Neural progenitor cell (in vitro differentiated cells): Measurements from ENCODE around the gene PRRG1. TPM values are rescaled to one million over a fixed set of nuclear protein-coding genes. Genes with fewer than 3 reads are reported as not detected.
"Not testable (repeated sequence)": the region's sequence is repeated elsewhere in the genome, so short reads cannot be mapped to it uniquely, and the experiment has no call there.

Source experiments
- DNase-seq: peaks from one replicate; pipeline ENCODE4 v3.0.0-alpha.2; 2016; ENCODE audit warnings: low spot score
- H2AFZ ChIP-seq: fragments of 200-600 bp; sonication (generic); replicated peaks from 2 replicates; pipeline ENCODE4 v1.6.1; 2016; ENCODE audit warnings: antibody characterized with exemption
- H3F3A ChIP-seq: fragments of 200-600 bp; sonication (generic); 2 replicates; pipeline ENCODE4 v1.6.1; 2016; ENCODE audit warnings: antibody characterized with exemption, low read depth
- H3K27ac ChIP-seq: fragments of 200-600 bp; sonication (generic); 2 replicates; pipeline ENCODE4 v1.5.1; 2016; ENCODE audit warnings: mild to moderate bottlenecking
- H3K27me3 ChIP-seq: fragments of 200-600 bp; sonication (generic); 2 replicates; pipeline ENCODE4 v1.6.1; 2016; ENCODE audit warnings: mild to moderate bottlenecking, moderate library complexity
- H3K36me3 ChIP-seq: fragments of 200-600 bp; sonication (generic); 2 replicates; pipeline ENCODE4 v1.5.1; 2016
- H3K4me1 ChIP-seq: fragments of 200-600 bp; sonication (generic); 2 replicates; pipeline ENCODE4 v1.6.1; 2016; ENCODE audit warnings: mixed run types
- H3K4me2 ChIP-seq: fragments of 200-600 bp; sonication (generic); 2 replicates; pipeline ENCODE4 v1.6.1; 2016
- H3K4me3 ChIP-seq: fragments of 200-600 bp; sonication (generic); 2 replicates; pipeline ENCODE4 v1.5.1; 2016
- H3K79me2 ChIP-seq: fragments of 200-600 bp; sonication (generic); 2 replicates; pipeline ENCODE4 v1.6.1; 2016; ENCODE audit warnings: low read depth
- H3K9ac ChIP-seq: fragments of 200-600 bp; sonication (generic); 2 replicates; pipeline ENCODE4 v1.6.1; 2016
- H3K9me3 ChIP-seq: fragments of 200-600 bp; sonication (generic); 2 replicates; pipeline ENCODE4 v1.5.1; 2016; ENCODE audit warnings: low read depth
- H4K20me1 ChIP-seq: fragments of 200-600 bp; sonication (generic); 2 replicates; pipeline ENCODE4 v1.6.1; 2016; ENCODE audit warnings: low read depth
- H3K27ac Mint-ChIP-seq: 3 replicates; pipeline ENCODE4 v1.8.0; 2021; ENCODE audit warnings: mixed read lengths
- H3K27me3 Mint-ChIP-seq: 2 replicates; pipeline ENCODE4 v1.8.0; 2022; ENCODE audit warnings: low read depth, mild to moderate bottlenecking, inconsistent platforms, moderate library complexity, mixed read lengths; ENCODE audit not compliant: insufficient read depth
- H3K36me3 Mint-ChIP-seq: 3 replicates; pipeline ENCODE4 v1.8.0; 2021; ENCODE audit warnings: mixed read lengths
- H3K4me1 Mint-ChIP-seq: 3 replicates; pipeline ENCODE4 v1.8.0; 2021; ENCODE audit warnings: mixed read lengths
- H3K4me3 Mint-ChIP-seq: 3 replicates; pipeline ENCODE4 v1.8.0; 2021; ENCODE audit warnings: mild to moderate bottlenecking, moderate library complexity, mixed read lengths
- H3K9me3 Mint-ChIP-seq: 3 replicates; pipeline ENCODE4 v1.8.0; 2020; ENCODE audit warnings: mixed read lengths
- EZH2 ChIP-seq: fragments of 200-600 bp; sonication (generic); IDR thresholded peaks from 2 replicates; pipeline ENCODE4 v1.6.1; 2017; ENCODE audit warnings: antibody characterized with exemption, mild to moderate bottlenecking, moderate library complexity
- EZH2phosphoT487 ChIP-seq: fragments of 200-600 bp; sonication (generic); IDR thresholded peaks from 2 replicates; pipeline ENCODE4 v1.6.1; 2017; ENCODE audit warnings: antibody characterized with exemption
- total RNA-seq: library from RNA; depleted of rRNA; stranded (reverse); fragments of >200 nt; gene quantifications from 2 replicates; pipeline ENCODE4 v1.2.3, GENCODE V29; 2015; ENCODE audit warnings: low replicate concordance
- TF ChIP-seq, protein P1 (sequence below): fragments of 200-600 bp; sonication (generic); IDR thresholded peaks from 2 replicates; pipeline ENCODE4 v1.5.1; 2017; ENCODE audit warnings: antibody characterized with exemption, mild to moderate bottlenecking

Gene PRRG1
- total RNA-seq, 1 donor from 2014 or later = 8.7 TPM

DNA sequence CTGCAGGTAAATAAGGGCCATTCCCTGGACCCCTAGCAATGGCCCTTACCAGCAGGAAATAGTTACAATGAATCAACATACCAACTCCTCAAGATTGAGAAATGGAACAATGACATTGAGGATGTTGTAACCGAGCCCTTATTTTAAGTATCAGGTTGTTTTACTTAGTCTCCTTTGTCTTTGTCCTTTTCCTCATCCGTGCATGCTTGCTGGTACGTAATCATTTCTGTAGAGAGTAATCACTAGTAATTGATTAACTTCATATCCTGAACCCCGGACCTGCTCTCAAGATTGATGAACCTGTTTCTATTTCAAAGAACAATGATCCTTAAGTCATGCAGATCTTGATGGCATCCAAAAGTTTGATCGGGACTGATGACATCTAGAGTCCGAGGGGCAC, 123.7 kb downstream of the PRRG1 start:
- H3K4me1 ChIP-seq = peaks cover 26% of the 10 kb centered on the region
- no peak overlapping the region for H3K4me2 ChIP-seq
- no peaks in the 10 kb centered on the region for H3K79me2 ChIP-seq
- no peaks in the 10 kb centered on the region for H3K27me3 ChIP-seq
- Mint-ChIP-seq H3K4me1 (no peaks in the 10 kb centered on the region), H3K27me3 (no peaks in the 10 kb centered on the region), H3K27ac (no peak overlapping the region), H3K9me3 (no peaks in the 10 kb centered on the region), H3K36me3 (no peaks in the 10 kb centered on the region), H3K4me3 (no peak overlapping the region)
- TF ChIP-seq EZH2 (no peak), EZH2phosphoT487 (no peak)
- TF ChIP-seq, protein P1, sequence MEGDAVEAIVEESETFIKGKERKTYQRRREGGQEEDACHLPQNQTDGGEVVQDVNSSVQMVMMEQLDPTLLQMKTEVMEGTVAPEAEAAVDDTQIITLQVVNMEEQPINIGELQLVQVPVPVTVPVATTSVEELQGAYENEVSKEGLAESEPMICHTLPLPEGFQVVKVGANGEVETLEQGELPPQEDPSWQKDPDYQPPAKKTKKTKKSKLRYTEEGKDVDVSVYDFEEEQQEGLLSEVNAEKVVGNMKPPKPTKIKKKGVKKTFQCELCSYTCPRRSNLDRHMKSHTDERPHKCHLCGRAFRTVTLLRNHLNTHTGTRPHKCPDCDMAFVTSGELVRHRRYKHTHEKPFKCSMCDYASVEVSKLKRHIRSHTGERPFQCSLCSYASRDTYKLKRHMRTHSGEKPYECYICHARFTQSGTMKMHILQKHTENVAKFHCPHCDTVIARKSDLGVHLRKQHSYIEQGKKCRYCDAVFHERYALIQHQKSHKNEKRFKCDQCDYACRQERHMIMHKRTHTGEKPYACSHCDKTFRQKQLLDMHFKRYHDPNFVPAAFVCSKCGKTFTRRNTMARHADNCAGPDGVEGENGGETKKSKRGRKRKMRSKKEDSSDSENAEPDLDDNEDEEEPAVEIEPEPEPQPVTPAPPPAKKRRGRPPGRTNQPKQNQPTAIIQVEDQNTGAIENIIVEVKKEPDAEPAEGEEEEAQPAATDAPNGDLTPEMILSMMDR = no peak
- no peak overlapping the region for H3K27ac ChIP-seq
- H3F3A ChIP-seq = peaks cover 3% of the 10 kb centered on the region
- no peaks in the 10 kb centered on the region for H3K36me3 ChIP-seq
- no peak overlapping the region for H3K4me3 ChIP-seq
- H4K20me1 ChIP-seq = no peaks in the 10 kb centered on the region
- no peak overlapping the region for H2AFZ ChIP-seq
- no peak for DNase-seq
- H3K9ac ChIP-seq = no peak overlapping the region
- H3K9me3 ChIP-seq = no peaks in the 10 kb centered on the region

DNA sequence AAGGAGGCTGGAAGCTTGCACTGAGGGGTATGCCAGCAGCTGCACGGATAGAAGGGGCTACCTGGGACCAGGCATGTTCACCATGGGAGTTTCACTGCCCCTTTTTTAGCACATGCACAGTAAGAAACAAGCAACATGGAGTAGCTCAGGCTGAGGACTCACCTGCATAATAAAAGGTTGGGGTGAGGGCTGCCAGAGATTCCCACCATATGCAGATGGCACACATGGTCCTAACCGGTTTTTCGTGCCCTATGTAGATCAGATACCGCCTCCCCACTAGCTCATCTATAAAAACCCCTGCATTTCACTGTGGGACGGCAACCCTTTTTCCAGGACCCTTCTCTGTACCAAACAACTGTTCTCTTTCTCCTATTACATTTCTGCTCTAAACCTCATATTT, 125.3 kb downstream of the PRRG1 start:
- Histone ChIP-seq H3K4me2 (no peak overlapping the region), H3K9me3 (no peaks in the 10 kb centered on the region), H2AFZ (peak overlapping the region; percentile 63), H3K79me2 (no peaks in the 10 kb centered on the region), H3K27ac (no peak overlapping the region), H3K36me3 (no peaks in the 10 kb centered on the region), H3K4me3 (no peak overlapping the region), H4K20me1 (no peaks in the 10 kb centered on the region), H3K9ac (no peak overlapping the region), H3K4me1 (peaks cover 11% of the 10 kb centered on the region), H3K27me3 (no peaks in the 10 kb centered on the region), H3F3A (no peaks in the 10 kb centered on the region)
- no peaks in the 10 kb centered on the region for H3K27me3 Mint-ChIP-seq
- H3K9me3 Mint-ChIP-seq = no peaks in the 10 kb centered on the region
- no peaks in the 10 kb centered on the region for H3K4me1 Mint-ChIP-seq
- H3K27ac Mint-ChIP-seq = no peak overlapping the region
- H3K4me3 Mint-ChIP-seq = no peak overlapping the region
- DNase-seq = no peak
- H3K36me3 Mint-ChIP-seq = no peaks in the 10 kb centered on the region
- TF ChIP-seq, protein P1 = no peak
- TF ChIP-seq EZH2phosphoT487 (no peak), EZH2 (no peak)

DNA sequence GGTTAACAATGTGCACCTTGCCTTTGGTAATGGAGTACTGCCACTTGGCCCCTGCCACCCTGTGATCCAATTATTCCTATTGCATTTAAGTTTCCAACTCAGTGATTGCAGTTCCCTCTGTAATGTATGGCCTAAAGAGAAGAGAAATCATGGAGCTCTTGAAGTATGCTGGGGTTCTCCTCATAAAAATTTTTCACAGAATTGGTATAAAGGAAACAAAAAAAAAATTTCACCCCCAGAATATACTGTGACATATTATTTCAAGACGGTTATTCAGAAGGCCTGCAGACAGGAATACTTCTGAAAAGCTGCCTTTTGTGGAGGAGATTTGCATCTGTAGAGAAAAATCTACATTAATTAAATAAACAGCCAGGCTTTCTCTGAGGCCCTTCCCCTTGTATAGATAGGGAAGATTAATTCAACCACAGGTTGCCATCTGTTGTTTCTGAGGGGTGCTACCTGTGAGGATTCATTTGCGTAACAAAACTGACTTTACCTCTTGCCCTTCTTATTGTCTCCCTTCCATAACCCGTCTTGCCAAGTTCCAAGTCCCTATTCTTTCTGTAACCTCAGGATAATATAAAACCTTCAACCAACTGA, 127.5 kb downstream of the PRRG1 start:
- no peak overlapping the region for H3K27ac Mint-ChIP-seq
- no peaks in the 10 kb centered on the region for H3K9me3 Mint-ChIP-seq
- H3K79me2 ChIP-seq = no peaks in the 10 kb centered on the region
- TF ChIP-seq EZH2phosphoT487 = no peak
- no peak overlapping the region for H2AFZ ChIP-seq
- no peaks in the 10 kb centered on the region for H3K36me3 ChIP-seq
- DNase-seq = no peak
- no peak overlapping the region for H3K4me2 ChIP-seq
- H3K27me3 ChIP-seq = no peaks in the 10 kb centered on the region
- no peak overlapping the region for H3K4me3 Mint-ChIP-seq
- H3K4me3 ChIP-seq = no peak overlapping the region
- H3K27ac ChIP-seq = no peak overlapping the region
- no peaks in the 10 kb centered on the region for H3K27me3 Mint-ChIP-seq
- no peaks in the 10 kb centered on the region for H4K20me1 ChIP-seq
- no peak overlapping the region for H3K9ac ChIP-seq
- H3K36me3 Mint-ChIP-seq = no peaks in the 10 kb centered on the region
- H3K4me1 ChIP-seq = peaks cover 16% of the 10 kb centered on the region
- H3K4me1 Mint-ChIP-seq = no peaks in the 10 kb centered on the region
- no peaks in the 10 kb centered on the region for H3F3A ChIP-seq
- no peaks in the 10 kb centered on the region for H3K9me3 ChIP-seq

DNA sequence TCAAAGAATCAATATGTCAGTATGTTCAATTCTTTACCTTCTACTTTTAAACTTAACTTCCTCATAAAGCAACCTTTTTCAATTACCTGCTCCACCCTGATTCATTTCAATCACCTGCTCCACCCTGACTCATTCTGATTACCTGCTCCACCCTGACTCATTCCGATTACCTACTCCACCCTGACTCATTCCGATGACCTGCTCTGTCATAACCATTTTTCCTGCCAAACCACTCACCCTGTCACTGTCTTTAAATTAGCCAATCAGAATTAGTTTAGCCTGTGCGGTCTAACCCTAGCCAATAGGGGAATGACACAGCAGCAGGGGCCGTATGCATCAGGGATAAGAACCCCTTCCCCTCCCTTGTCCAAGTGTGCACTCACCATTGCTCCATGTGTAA, 135.2 kb downstream of the PRRG1 start:
- DNase-seq, H3K27ac ChIP-seq, H3K4me3 Mint-ChIP-seq, H3K27me3 Mint-ChIP-seq, H3K4me2 ChIP-seq, H3K9me3 ChIP-seq, H3K36me3 ChIP-seq, H4K20me1 ChIP-seq, H3K27me3 ChIP-seq, H3F3A ChIP-seq, H3K27ac Mint-ChIP-seq, H3K36me3 Mint-ChIP-seq, H2AFZ ChIP-seq, H3K9ac ChIP-seq, H3K79me2 ChIP-seq, H3K4me3 ChIP-seq, H3K4me1 ChIP-seq, H3K9me3 Mint-ChIP-seq, H3K4me1 Mint-ChIP-seq: not testable (repeated sequence)
